Measurements from ENCODE around the gene KLHDC7B. TPM values are rescaled to one million over a fixed set of nuclear protein-coding genes. Genes with fewer than 3 reads are reported as not detected.

The KLHDC7B gene
- total and polyA plus RNA-seq, 2 of the 13 experiments (the other 11 are each of a cell fraction or from before 2014, with no cell fraction given) = 0.11 TPM; not detected in 1

DNA sequence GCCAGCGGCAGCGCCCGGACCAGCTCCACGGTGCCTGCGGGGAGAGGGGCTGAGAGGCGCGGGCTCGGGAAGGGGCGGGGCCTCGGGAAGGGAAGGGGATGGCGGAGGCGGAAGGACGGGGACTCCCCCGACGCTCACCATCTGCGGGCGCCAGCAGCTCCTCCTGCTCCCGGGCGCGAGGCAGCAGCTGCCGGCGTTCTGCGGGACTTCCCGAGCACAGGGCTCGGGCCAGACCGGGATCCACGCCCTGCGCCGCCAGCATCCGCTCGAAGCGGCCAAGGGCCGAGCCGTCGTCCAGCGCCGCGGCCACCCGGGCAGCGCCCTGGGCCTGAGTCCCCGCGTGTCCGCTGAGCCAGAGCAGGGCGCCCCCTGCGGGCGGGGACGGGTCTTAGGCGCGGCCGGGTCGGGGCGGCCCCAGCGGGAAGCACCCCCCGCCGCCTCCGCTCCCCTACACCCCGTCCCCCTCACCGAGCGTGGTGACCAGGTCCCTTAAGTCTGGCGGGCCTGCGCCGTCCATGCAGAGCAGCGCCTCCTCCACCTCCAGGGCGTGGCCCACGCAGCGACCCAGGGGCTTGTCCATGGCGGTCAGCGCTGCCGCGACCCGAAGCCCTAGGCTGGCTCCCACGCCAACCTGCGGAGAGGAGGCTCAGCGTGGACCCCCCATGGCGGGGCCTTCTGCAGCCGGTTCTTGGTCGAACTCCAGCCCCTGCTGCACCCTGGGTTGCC, 19.4 kb upstream of the KLHDC7B start (continued):
- no peak for TF ChIP-seq ZNF343 (CRISPR knock-in tag; IDR thresholded peaks at IDR 0.05)
- no peak for TF ChIP-seq TRAFD1 (CRISPR knock-in tag; IDR thresholded peaks at IDR 0.05; ENCODE audit: borderline replicate concordance)
- TF ChIP-seq AKAP8 (CRISPR knock-in tag; IDR thresholded peaks at IDR 0.05) = no peak; the same call in 1 of the 2 replicates
- no peak; the same call in 1 of the 2 replicates for TF ChIP-seq ZSCAN31 (CRISPR knock-in tag; IDR thresholded peaks at IDR 0.05; ENCODE audit: low read depth)
- 0 out of 2 replicates have a peak, but pooled peaks have one; percentile 40 for TF ChIP-seq ZNF850 (CRISPR knock-in tag; conservative IDR thresholded peaks at IDR 0.05)
- no peak for TF ChIP-seq RORA (CRISPR knock-in tag; IDR thresholded peaks at IDR 0.05)
- no peak for TF ChIP-seq MTF1 (CRISPR knock-in tag; IDR thresholded peaks at IDR 0.05)
- TF ChIP-seq DNMT3B (CRISPR knock-in tag; conservative IDR thresholded peaks at IDR 0.05) = no peak
- TF ChIP-seq, protein P1, sequence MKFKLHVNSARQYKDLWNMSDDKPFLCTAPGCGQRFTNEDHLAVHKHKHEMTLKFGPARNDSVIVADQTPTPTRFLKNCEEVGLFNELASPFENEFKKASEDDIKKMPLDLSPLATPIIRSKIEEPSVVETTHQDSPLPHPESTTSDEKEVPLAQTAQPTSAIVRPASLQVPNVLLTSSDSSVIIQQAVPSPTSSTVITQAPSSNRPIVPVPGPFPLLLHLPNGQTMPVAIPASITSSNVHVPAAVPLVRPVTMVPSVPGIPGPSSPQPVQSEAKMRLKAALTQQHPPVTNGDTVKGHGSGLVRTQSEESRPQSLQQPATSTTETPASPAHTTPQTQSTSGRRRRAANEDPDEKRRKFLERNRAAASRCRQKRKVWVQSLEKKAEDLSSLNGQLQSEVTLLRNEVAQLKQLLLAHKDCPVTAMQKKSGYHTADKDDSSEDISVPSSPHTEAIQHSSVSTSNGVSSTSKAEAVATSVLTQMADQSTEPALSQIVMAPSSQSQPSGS (CRISPR knock-in tag; IDR thresholded peaks at IDR 0.05) = no peak
- no peak for TF ChIP-seq ZFP41 (CRISPR knock-in tag; IDR thresholded peaks at IDR 0.05; ENCODE audit: borderline replicate concordance)
- TF ChIP-seq ZNF282 (IDR thresholded peaks at IDR 0.05; ENCODE audit: partially characterized antibody) = no peak
- TF ChIP-seq PTBP1 (IDR thresholded peaks at IDR 0.05; ENCODE audit: low read depth, low read length, poor library complexity, severe bottlenecking) = no peak
- no peak for TF ChIP-seq SNAPC5 (CRISPR knock-in tag; IDR thresholded peaks at IDR 0.05; ENCODE audit: borderline replicate concordance)
- TF ChIP-seq CREB3 (CRISPR knock-in tag; IDR thresholded peaks at IDR 0.05) = 0 out of 2 replicates have a peak, but pooled peaks have one; percentile 56
- no peak; the same call in 1 of the 2 replicates for TF ChIP-seq CENPBD1 (CRISPR knock-in tag; IDR thresholded peaks at IDR 0.05; ENCODE audit: borderline replicate concordance, low read depth)
- no peak for TF ChIP-seq ZNF747 (CRISPR knock-in tag; IDR thresholded peaks at IDR 0.05; ENCODE audit: borderline replicate concordance)
- TF ChIP-seq, protein P2, sequence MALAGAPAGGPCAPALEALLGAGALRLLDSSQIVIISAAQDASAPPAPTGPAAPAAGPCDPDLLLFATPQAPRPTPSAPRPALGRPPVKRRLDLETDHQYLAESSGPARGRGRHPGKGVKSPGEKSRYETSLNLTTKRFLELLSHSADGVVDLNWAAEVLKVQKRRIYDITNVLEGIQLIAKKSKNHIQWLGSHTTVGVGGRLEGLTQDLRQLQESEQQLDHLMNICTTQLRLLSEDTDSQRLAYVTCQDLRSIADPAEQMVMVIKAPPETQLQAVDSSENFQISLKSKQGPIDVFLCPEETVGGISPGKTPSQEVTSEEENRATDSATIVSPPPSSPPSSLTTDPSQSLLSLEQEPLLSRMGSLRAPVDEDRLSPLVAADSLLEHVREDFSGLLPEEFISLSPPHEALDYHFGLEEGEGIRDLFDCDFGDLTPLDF (CRISPR knock-in tag; IDR thresholded peaks at IDR 0.05) = no peak
- no peak for TF ChIP-seq PRDM15 (CRISPR knock-in tag; IDR thresholded peaks at IDR 0.05)
- TF ChIP-seq ZFAT (CRISPR knock-in tag; conservative IDR thresholded peaks at IDR 0.05) = peak; percentile 72; the same call in 1 of the 2 replicates
